Measurements from ENCODE around the gene GAS2.
"Not testable (repeated sequence)": the region's sequence is repeated elsewhere in the genome, so short reads cannot be mapped to it uniquely, and the experiment has no call there.

GAS2 gene

GRCh38 chr11:22666325-22666687, at the start of gene GAS2:
GAS2 (plus strand) TSS chr11:22666611; CDS start chr11:22674870, 8,259 bp downstream.
- no peak for DNase-seq

GRCh38 chr11:22617868-22618267, 48.5 kb upstream of the GAS2 start:
- no peak for DNase-seq

GRCh38 chr11:22624742-22625447, 41.5 kb upstream of the GAS2 start:
- peak; percentile 77 for DNase-seq

GRCh38 chr11:22625448-22626287, 40.7 kb upstream of the GAS2 start, which contains the start of gene FANCF:
FANCF (minus strand) TSS chr11:22625823; CDS start chr11:22625810, 13 bp downstream.
- peak; percentile 98 for DNase-seq

GRCh38 chr11:22626573-22627239, 39.7 kb upstream of the GAS2 start:
- no peak for DNase-seq

- no peak for DNase-seq
These were observed 39.0 kb upstream of the GAS2 start for GRCh38 chr11:22627421-22627820.

- DNase-seq: peak; percentile 12
These were observed 33.0 kb upstream of the GAS2 start for GRCh38 chr11:22633354-22633902.

GRCh38 chr11:22634897-22635629, 31.3 kb upstream of the GAS2 start:
- DNase-seq: peak; percentile 91

GRCh38 chr11:22635689-22636088, 30.7 kb upstream of the GAS2 start:
- no peak for DNase-seq

GRCh38 chr11:22640862-22641261, 25.5 kb upstream of the GAS2 start:
- no peak for DNase-seq

GRCh38 chr11:22641559-22641958, 24.9 kb upstream of the GAS2 start:
- DNase-seq: no peak

GRCh38 chr11:22652346-22652745, 14.1 kb upstream of the GAS2 start:
- DNase-seq: not testable (repeated sequence)

GRCh38 chr11:22656130-22656529, 10.3 kb upstream of the GAS2 start:
- no peak for DNase-seq

GRCh38 chr11:22657101-22657694, 9.2 kb upstream of the GAS2 start:
- DNase-seq: peak; percentile 18

GRCh38 chr11:22659783-22660182, 6.6 kb upstream of the GAS2 start:
- no peak for DNase-seq

- no peak for DNase-seq
These were observed 453 bp downstream of the GAS2 start for GRCh38 chr11:22666688-22667439.

GRCh38 chr11:22668005-22668796, 1.8 kb downstream of the GAS2 start:
- peak; percentile 70 for DNase-seq

- no peak for DNase-seq
These were observed 3.0 kb downstream of the GAS2 start for GRCh38 chr11:22669368-22669767.

- no peak for DNase-seq
These were observed 4.4 kb downstream of the GAS2 start for GRCh38 chr11:22670830-22671229.

- no peak for DNase-seq
These were observed 5.3 kb downstream of the GAS2 start for GRCh38 chr11:22671751-22672150.
